IPS DF 6.9 (cell line): ENCODE data around the gene RAB11FIP4.

Source experiments
- DNase-seq: peaks from one replicate; pipeline ENCODE4 v3.0.0-alpha.2; 2013; ENCODE audit warnings: low read depth, low spot score
- H3K27ac ChIP-seq: one replicate; pipeline ENCODE4 v1.5.1; 2013; ENCODE audit warnings: low read length, control low read depth
- H3K27me3 ChIP-seq: 2 replicates; pipeline ENCODE4 v1.6.1; 2013; ENCODE audit warnings: mild to moderate bottlenecking, low read length; ENCODE audit not compliant: control insufficient read depth, insufficient read depth
- H3K36me3 ChIP-seq: 2 replicates; pipeline ENCODE4 v1.6.1; 2013; ENCODE audit warnings: low read length; ENCODE audit not compliant: control insufficient read depth, insufficient read depth
- H3K4me1 ChIP-seq: 2 replicates; pipeline ENCODE4 v1.6.1; 2013; ENCODE audit warnings: low read length; ENCODE audit not compliant: control insufficient read depth, insufficient read depth
- H3K4me3 ChIP-seq: 2 replicates; pipeline ENCODE4 v1.5.1; 2013; ENCODE audit warnings: mild to moderate bottlenecking, low read length
- H3K9me3 ChIP-seq: 2 replicates; pipeline ENCODE4 v1.6.1; 2013; ENCODE audit warnings: low read length, inconsistent platforms; ENCODE audit not compliant: control insufficient read depth, insufficient read depth
- WGBS: extraction: QIAGEN DNeasy Blood & Tissue Kit; methylation state at CpG from one replicate; pipeline ENCODE4 v1.1.7; 2013; ENCODE audit warnings: mixed read lengths, missing lambda C conversion rate; ENCODE audit not compliant: insufficient read length, insufficient coverage; 5-methylcytosine and 5-hydroxymethylcytosine counted together

Gene RAB11FIP4

DNA sequence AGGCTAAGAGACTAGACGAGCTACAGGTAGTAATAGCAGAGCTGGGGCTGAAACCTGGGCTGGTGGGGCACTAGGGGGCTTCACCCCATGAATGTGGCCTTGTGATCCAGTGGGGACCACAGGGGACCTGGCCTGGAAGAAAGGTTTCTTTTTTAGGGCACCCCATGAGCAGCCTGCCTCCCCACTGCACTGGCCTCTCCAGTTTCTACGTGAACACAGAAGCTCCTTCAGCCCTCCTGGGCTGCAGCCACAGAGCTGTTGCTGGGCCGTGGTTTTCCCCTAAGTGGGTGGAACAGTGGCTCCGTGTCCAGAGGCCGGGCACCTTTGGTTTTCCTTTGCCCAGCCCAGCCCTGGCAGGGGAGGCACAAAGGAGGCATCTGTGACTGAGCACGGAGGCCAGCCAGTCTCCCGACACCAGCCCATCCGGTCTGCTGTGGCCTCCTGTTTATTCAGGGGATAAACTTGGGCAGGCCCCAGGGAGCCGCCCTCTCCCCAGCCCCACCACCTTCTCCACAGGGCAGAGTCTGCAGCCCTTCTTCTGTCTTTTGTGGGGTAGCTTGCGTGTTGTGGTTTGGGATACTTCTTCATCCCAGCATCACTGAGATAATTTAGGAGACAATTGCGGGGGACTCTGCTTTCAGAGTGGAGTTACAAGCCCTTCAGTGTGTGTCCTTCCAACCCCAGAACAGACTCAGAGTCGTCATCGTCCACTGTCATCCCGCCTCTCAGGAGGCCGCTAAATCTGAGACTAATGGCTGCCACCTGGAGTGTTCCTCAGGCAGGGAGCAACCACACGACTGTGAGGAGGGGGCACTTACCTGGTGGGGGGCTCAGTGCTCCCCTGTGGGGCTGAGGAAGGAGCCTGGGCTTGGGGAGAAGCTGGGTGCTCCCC, 85.3 kb downstream of the RAB11FIP4 start:
- H3K27me3 ChIP-seq, result no peaks in the 10 kb centered on the region
- no peak overlapping the region for H3K4me3 ChIP-seq
- no peak for DNase-seq
- no CpG with 5 or more reads among the region's 16 CpGs for WGBS
- H3K36me3 ChIP-seq, result no peaks in the 10 kb centered on the region
- peaks cover 2% of the 10 kb centered on the region for H3K4me1 ChIP-seq
- H3K9me3 ChIP-seq, result no peaks in the 10 kb centered on the region
- no peak overlapping the region for H3K27ac ChIP-seq

DNA sequence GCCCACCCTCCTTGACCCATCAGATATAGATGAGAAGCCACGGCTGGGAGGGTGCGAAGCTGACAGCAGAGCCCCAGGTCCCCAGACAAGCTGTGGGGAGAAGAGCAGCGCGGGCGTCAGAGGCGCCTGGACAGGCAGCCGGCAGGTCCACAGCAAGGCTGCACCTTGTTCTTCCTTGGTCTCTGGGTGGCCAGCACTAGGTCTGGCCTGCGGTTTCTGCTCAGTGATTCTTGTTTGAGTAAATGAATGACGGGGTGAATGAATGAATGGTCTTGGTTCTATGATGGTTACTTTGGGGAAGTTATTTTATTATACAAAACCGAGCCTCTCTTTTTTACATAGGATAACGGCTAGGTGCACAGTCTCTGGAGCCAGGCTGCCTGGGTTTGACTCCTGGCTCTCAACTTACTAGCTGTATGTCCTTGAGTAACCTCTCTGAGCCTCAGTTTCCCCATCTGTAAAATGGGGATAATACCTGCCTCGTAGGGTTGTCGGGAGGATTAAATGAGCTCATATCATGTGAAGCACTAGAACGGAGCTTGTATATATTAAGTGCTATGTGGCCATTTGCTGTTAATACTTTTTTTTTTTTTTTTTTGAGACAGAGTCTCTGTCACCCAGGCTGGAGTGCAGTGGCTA, 86.1 kb downstream of the RAB11FIP4 start:
- no peak for DNase-seq
- no peaks in the 10 kb centered on the region for H3K9me3 ChIP-seq

DNA sequence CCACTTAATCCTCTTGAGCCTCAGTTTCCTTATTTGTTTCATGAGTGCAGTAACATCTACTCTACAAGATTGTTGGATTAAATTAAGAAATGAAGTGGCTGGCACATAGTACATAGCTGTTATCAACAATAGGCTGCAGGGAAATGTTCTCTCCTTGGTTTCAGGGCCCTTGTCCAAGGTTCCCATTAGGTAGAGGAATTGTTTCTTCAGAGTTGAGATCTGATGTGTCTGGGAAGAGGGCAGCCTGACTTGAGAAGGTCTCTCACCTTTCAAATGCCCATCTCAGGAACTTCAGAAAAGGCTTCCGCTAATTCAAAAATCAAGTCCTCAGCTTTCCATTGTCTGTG, 87.6 kb downstream of the RAB11FIP4 start:
- no peaks in the 10 kb centered on the region for H3K9me3 ChIP-seq
- no peaks in the 10 kb centered on the region for H3K27me3 ChIP-seq
- H3K27ac ChIP-seq, result no peak overlapping the region
- H3K36me3 ChIP-seq, result no peaks in the 10 kb centered on the region
- no peak for DNase-seq
- no peak overlapping the region for H3K4me3 ChIP-seq
- no peaks in the 10 kb centered on the region for H3K4me1 ChIP-seq
- WGBS, result no CpG with 5 or more reads among the region's 1 CpG

More for the DNA sequence above, 86.1 kb downstream of the RAB11FIP4 start:
- no peaks in the 10 kb centered on the region for H3K27me3 ChIP-seq
- no peaks in the 10 kb centered on the region for H3K4me1 ChIP-seq
- H3K27ac ChIP-seq, result no peak overlapping the region
- H3K36me3 ChIP-seq, result no peaks in the 10 kb centered on the region
- no CpG with 5 or more reads among the region's 14 CpGs for WGBS
- no peak overlapping the region for H3K4me3 ChIP-seq

- Histone ChIP-seq H3K27ac (no peak overlapping the region), H3K36me3 (no peaks in the 10 kb centered on the region), H3K4me3 (no peak overlapping the region), H3K9me3 (no peaks in the 10 kb centered on the region), H3K4me1 (no peaks in the 10 kb centered on the region), H3K27me3 (no peaks in the 10 kb centered on the region)
- no CpG with 5 or more reads among the region's 2 CpGs for WGBS
- no peak for DNase-seq
Measured at GRCh38 chr17:31479524-31479923, 88.0 kb downstream of the RAB11FIP4 start.

GRCh38 chr17:31480067-31480466, 88.6 kb downstream of the RAB11FIP4 start:
- Histone ChIP-seq H3K4me1 (no peaks in the 10 kb centered on the region), H3K4me3 (no peak overlapping the region), H3K27me3 (no peaks in the 10 kb centered on the region), H3K9me3 (no peaks in the 10 kb centered on the region), H3K36me3 (no peaks in the 10 kb centered on the region), H3K27ac (no peak overlapping the region)
- WGBS, result no CpG with 5 or more reads among the region's 6 CpGs
- no peak for DNase-seq

DNA sequence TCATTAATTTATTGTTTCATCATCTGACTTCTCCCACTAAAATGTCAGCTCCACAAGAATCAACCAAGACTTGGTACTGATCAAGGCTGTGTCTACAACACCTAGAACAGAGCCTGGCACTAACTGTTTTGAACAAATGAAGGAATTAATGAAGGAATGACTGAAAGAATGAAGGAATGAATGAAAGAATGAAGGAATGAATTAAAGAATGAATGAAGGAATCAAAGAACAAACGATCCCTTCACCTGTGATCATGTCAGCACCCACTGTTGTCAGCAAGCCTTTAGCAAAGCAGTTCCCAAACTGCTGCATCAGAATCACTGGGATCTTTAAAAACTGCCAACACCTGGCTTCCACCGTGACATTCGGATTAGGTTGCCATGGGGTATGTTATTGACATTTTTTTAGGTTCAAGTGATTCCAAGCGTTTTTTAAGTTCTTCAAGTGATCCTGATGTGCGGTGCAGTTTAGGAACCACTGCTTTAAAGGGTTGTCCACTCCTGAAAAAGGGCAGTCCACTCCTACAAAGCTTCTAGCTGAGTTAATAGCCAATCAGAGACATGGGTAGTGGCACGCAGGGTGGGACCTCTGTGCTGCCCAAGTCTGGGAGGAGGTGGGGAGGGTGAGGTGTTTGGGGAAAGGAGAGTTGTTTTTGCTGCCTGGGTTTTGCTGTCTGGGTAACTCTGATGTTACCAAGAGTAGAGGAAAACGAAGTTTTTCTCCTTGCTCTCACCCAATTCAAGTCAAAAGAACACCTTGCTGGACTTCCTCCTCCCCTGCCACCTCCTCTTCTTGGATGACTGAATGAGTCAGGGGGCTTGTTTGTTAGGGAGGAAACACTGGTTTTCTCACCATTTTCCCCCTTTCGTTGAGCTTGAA, 89.7 kb downstream of the RAB11FIP4 start:
- no peak overlapping the region for H3K27ac ChIP-seq
- no peaks in the 10 kb centered on the region for H3K4me1 ChIP-seq
- no peak for DNase-seq
- H3K27me3 ChIP-seq, result no peaks in the 10 kb centered on the region
- WGBS, result 100% methylated on average over 1 of the region's 8 CpGs
- no peaks in the 10 kb centered on the region for H3K36me3 ChIP-seq
- no peak overlapping the region for H3K4me3 ChIP-seq
- no peaks in the 10 kb centered on the region for H3K9me3 ChIP-seq

- WGBS, result no CpG with 5 or more reads among the region's 4 CpGs
- H3K27ac ChIP-seq, result no peak overlapping the region
- H3K9me3 ChIP-seq, result no peaks in the 10 kb centered on the region
- H3K4me3 ChIP-seq, result no peak overlapping the region
- H3K36me3 ChIP-seq, result no peaks in the 10 kb centered on the region
- no peaks in the 10 kb centered on the region for H3K27me3 ChIP-seq
- DNase-seq, result no peak
- peaks cover 2% of the 10 kb centered on the region for H3K4me1 ChIP-seq
Measured at GRCh38 chr17:31481783-31482081, 90.3 kb downstream of the RAB11FIP4 start.

DNA sequence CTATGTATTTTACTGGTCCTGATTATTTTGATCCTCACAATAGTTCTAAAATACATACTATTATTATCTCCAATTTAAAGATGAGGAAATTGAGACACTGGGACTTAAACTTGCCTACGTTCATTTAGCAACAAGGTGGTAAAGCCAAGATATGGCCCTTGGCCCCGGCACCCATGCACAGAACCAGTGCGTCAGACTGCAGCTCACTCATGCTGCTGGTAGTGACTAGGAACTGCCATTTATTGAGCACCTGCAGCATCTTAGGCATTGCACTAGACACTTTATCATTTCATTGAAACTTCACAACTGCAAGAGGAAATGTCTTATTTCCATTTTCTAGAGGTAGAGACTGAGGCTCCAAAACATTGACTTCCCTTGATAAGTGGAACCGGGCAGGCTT, 93.3 kb downstream of the RAB11FIP4 start:
- Histone ChIP-seq H3K27me3 (no peaks in the 10 kb centered on the region), H3K9me3 (no peaks in the 10 kb centered on the region), H3K36me3 (no peaks in the 10 kb centered on the region), H3K4me1 (peaks cover 11% of the 10 kb centered on the region), H3K4me3 (no peak overlapping the region), H3K27ac (no peak overlapping the region)
- no peak for DNase-seq
- WGBS, result no CpG with 5 or more reads among the region's 4 CpGs

GRCh38 chr17:31486351-31487062, 95.0 kb downstream of the RAB11FIP4 start:
- peaks cover 15% of the 10 kb centered on the region for H3K4me1 ChIP-seq
- no CpG with 5 or more reads among the region's 9 CpGs for WGBS
- no peaks in the 10 kb centered on the region for H3K36me3 ChIP-seq
- H3K9me3 ChIP-seq, result no peaks in the 10 kb centered on the region
- H3K27me3 ChIP-seq, result no peaks in the 10 kb centered on the region
- no peak overlapping the region for H3K27ac ChIP-seq
- no peak for DNase-seq
- no peak overlapping the region for H3K4me3 ChIP-seq
